Muscle of leg (tissue), 11 donors: ENCODE data around the gene ZNF672. TPM values are rescaled to one million over a fixed set of nuclear protein-coding genes. Genes with fewer than 3 reads are reported as not detected.
A peak's percentile ranks its signal among the peaks of the same experiment; 100 is the strongest.
"Not testable (repeated sequence)": the region's sequence is repeated elsewhere in the genome, so short reads cannot be mapped to it uniquely, and the experiment has no call there.

Experiments
- DNase-seq: peaks from one replicate; pipeline ENCODE4 v3.0.0; 2013
- H3K27ac ChIP-seq: one replicate; pipeline ENCODE4 v1.5.1; 2013; ENCODE audit warnings: mild to moderate bottlenecking, low read length, control low read depth
- H3K27me3 ChIP-seq: one replicate; pipeline ENCODE4 v1.6.1; 2013; ENCODE audit warnings: low read length; ENCODE audit not compliant: control insufficient read depth, insufficient read depth
- H3K36me3 ChIP-seq: one replicate; pipeline ENCODE4 v1.6.1; 2013; ENCODE audit warnings: low read length; ENCODE audit not compliant: control insufficient read depth, insufficient read depth
- H3K4me1 ChIP-seq: one replicate; pipeline ENCODE4 v1.6.1; 2013; ENCODE audit warnings: low read length; ENCODE audit not compliant: control insufficient read depth, insufficient read depth
- H3K4me3 ChIP-seq: one replicate; pipeline ENCODE4 v1.5.1; 2013; ENCODE audit warnings: low read length, control low read depth
- H3K9me3 ChIP-seq: replicated peaks from 2 replicates; pipeline ENCODE4 v1.6.1; 2013; ENCODE audit warnings: low read depth, low read length; ENCODE audit not compliant: control insufficient read depth
- WGBS: methylation state at CpG from one replicate; pipeline ENCODE4 v1.1.5; 2013; ENCODE audit warnings: missing lambda C conversion rate; ENCODE audit not compliant: insufficient coverage; 5-methylcytosine and 5-hydroxymethylcytosine counted together
- polyA plus RNA-seq, 8 donors: library from polyadenylated mRNA; unstranded; fragments of 120-200 nt; gene quantifications; one replicate each; pipeline versions ENCODE4 v1.2.1 to v1.2.3, GENCODE V29; 2013; ENCODE audit warnings: inconsistent platforms in 1 of 8, low replicate concordance in 1 of 8; ENCODE audit not compliant: insufficient read length in 8 of 8, insufficient read depth in 1 of 8
- total RNA-seq: library from RNA; stranded (reverse); fragments of 120-200 nt; gene quantifications from one replicate; pipeline ENCODE4 v1.2.4, GENCODE V29; 2013

The ZNF672 gene
- total and polyA plus RNA-seq, 9 donors = 13.3 to 20.7 (median 17.9) TPM

- no peaks in the 10 kb centered on the region for H3K36me3 ChIP-seq
- no peak overlapping the region for H3K4me3 ChIP-seq
- WGBS = no CpG with 5 or more reads among the region's 2 CpGs
- no peaks in the 10 kb centered on the region for H3K27me3 ChIP-seq
- H3K27ac ChIP-seq = no peak overlapping the region
- no peaks in the 10 kb centered on the region for H3K9me3 ChIP-seq
- DNase-seq = no peak
- H3K4me1 ChIP-seq = peaks cover 40% of the 10 kb centered on the region
Measured at GRCh38 chr1:248861616-248862015, 23.6 kb downstream of the ZNF672 start.

GRCh38 chr1:248862695-248862997 is 24.6 kb downstream of the ZNF672 start:
- no peak for DNase-seq
- H3K4me1 ChIP-seq = peaks cover 33% of the 10 kb centered on the region
- 19% methylated on average over 4 of the region's 4 CpGs for WGBS
- H3K27ac ChIP-seq = no peak overlapping the region
- H3K27me3 ChIP-seq = no peaks in the 10 kb centered on the region
- no peaks in the 10 kb centered on the region for H3K36me3 ChIP-seq
- peak overlapping the region; percentile 54 for H3K4me3 ChIP-seq
- no peaks in the 10 kb centered on the region for H3K9me3 ChIP-seq

GRCh38 chr1:248862998-248863881 is 25.2 kb downstream of the ZNF672 start:
- Histone ChIP-seq H3K4me3 (peak overlapping the region; percentile 54), H3K36me3 (no peaks in the 10 kb centered on the region), H3K4me1 (peaks cover 27% of the 10 kb centered on the region), H3K27ac (peak overlapping the region; percentile 25), H3K9me3 (peaks cover 2% of the 10 kb centered on the region), H3K27me3 (no peaks in the 10 kb centered on the region)
- DNase-seq = peak; percentile 88
- WGBS = 3% methylated on average over 46 of the region's 46 CpGs

DNA sequence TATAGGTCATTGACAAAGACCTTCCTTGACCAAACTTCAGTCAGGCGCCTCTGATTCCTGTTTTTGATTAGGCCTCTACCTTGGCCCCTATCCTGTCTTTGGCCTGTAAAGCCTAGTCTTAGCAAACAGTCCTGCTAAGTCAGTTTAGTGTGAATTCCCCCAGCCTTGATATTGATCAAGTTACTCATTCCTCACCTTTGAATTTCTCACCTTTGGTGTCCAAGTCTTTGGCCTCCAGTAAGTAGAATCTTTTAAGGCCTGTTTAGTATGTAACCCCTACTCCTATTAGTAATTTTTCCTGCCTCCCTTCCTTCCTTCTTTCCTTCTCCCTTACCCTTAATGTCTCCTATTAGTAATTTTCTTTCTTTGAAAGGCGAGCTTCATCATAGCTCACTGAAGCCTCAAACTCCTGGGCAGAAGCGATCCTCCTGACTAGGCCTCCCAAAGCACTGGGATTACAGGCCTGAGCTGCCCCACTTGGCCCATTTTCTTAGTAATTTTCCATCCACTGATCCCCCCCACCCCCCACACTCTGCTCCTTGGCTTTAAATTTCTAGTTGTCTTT is 33.9 kb downstream of the ZNF672 start:
- H3K27ac ChIP-seq = peak overlapping the region; percentile 99
- H3K4me3 ChIP-seq = no peak overlapping the region
- no peaks in the 10 kb centered on the region for H3K27me3 ChIP-seq
- no peak for DNase-seq
- H3K36me3 ChIP-seq = no peaks in the 10 kb centered on the region
- peaks cover 3% of the 10 kb centered on the region for H3K4me1 ChIP-seq
- H3K9me3 ChIP-seq = peaks cover 2% of the 10 kb centered on the region
- WGBS = 93% methylated on average over 2 of the region's 3 CpGs

DNA sequence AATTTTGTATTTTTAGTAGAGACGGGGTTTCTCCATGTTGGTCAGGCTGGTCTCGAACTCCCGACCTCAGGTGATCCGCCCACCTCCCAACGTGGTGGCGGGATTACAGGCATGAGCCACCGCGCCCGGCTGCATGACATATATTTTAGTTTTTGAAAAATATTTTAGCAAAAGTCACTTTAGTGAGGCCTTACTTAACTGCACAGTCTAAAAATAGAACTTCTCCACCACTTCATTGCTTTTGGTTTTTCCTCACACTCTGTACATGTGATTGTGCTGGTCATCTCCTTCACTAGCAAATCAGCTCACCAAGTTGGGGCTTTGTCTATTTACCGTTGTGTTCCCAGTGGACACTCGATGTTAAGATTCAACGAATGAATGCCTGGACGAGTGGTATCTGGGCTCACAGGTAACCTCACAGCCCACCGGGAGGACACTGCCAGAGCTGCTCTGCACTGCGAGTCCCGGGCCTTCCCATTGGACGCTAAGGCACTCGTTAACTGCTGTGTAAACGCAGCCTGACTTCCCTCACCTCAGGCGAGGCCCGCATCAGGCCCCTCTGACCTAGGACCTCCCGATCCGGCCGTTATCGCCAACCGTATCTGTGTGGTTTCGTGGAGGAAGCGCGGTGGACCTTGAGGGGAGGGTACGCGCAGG is 34.9 kb downstream of the ZNF672 start:
- no peaks in the 10 kb centered on the region for H3K36me3 ChIP-seq
- peak; percentile 87 for DNase-seq
- peak overlapping the region; percentile 88 for H3K4me3 ChIP-seq
- no peaks in the 10 kb centered on the region for H3K27me3 ChIP-seq
- H3K27ac ChIP-seq = peak overlapping the region; percentile 99
- peaks cover 3% of the 10 kb centered on the region for H3K4me1 ChIP-seq
- WGBS = 0% methylated on average over 15 of the region's 31 CpGs
- H3K9me3 ChIP-seq = peaks cover 1% of the 10 kb centered on the region

GRCh38 chr1:248873409-248873992 is 35.5 kb downstream of the ZNF672 start:
- Histone ChIP-seq H3K27ac (peak overlapping the region; percentile 99), H3K36me3 (no peaks in the 10 kb centered on the region), H3K4me1 (peaks cover 3% of the 10 kb centered on the region), H3K27me3 (no peaks in the 10 kb centered on the region), H3K4me3 (peak overlapping the region; percentile 88), H3K9me3 (no peaks in the 10 kb centered on the region)
- 0% methylated on average over 35 of the region's 41 CpGs for WGBS
- peak; percentile 97 for DNase-seq

GRCh38 chr1:248873993-248874533 is 36.0 kb downstream of the ZNF672 start:
- Histone ChIP-seq H3K4me3 (peak overlapping the region; percentile 88), H3K27me3 (no peaks in the 10 kb centered on the region), H3K36me3 (no peaks in the 10 kb centered on the region), H3K9me3 (no peaks in the 10 kb centered on the region), H3K27ac (peak overlapping the region; percentile 99), H3K4me1 (peaks cover 3% of the 10 kb centered on the region)
- 0% methylated on average over 18 of the region's 23 CpGs for WGBS
- peak; percentile 97 for DNase-seq

DNA sequence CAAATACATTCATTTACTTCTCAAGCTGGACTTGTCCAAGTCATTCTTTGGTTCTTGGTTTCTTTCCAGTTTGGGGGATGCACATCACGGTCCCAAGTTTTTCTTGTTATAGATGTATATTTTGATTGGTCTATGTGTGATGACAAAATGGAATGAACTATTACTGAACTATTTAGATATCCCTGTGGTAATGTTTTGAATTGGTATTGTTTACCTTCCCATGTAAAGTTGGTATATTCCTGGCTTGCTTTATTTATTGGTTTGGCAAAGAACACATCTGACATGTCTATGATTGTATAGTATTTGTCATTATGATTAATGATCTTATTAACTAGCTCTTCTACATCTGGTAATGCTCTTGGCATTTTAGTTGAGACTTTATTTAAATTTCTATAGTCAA is 43.2 kb downstream of the ZNF672 start:
- no peak overlapping the region for H3K4me3 ChIP-seq
- no peak for DNase-seq
- H3K27ac ChIP-seq = no peak overlapping the region
- no peaks in the 10 kb centered on the region for H3K36me3 ChIP-seq
- no peaks in the 10 kb centered on the region for H3K4me1 ChIP-seq
- no peaks in the 10 kb centered on the region for H3K27me3 ChIP-seq
- no peaks in the 10 kb centered on the region for H3K9me3 ChIP-seq
- WGBS = no CpG with 5 or more reads among the region's 1 CpG

- not testable (repeated sequence) for DNase-seq, H3K4me3 ChIP-seq, H3K36me3 ChIP-seq, H3K4me1 ChIP-seq, H3K9me3 ChIP-seq, H3K27me3 ChIP-seq, H3K27ac ChIP-seq
- no CpG with 5 or more reads among the region's 7 CpGs for WGBS
Measured at GRCh38 chr1:248882427-248882826, 44.4 kb downstream of the ZNF672 start.
